ENCODE results near the gene CCR7.

The CCR7 gene

GRCh38 chr17:40511667-40512220, 53.5 kb downstream of the CCR7 start:
- TF ChIP-seq, protein P1, sequence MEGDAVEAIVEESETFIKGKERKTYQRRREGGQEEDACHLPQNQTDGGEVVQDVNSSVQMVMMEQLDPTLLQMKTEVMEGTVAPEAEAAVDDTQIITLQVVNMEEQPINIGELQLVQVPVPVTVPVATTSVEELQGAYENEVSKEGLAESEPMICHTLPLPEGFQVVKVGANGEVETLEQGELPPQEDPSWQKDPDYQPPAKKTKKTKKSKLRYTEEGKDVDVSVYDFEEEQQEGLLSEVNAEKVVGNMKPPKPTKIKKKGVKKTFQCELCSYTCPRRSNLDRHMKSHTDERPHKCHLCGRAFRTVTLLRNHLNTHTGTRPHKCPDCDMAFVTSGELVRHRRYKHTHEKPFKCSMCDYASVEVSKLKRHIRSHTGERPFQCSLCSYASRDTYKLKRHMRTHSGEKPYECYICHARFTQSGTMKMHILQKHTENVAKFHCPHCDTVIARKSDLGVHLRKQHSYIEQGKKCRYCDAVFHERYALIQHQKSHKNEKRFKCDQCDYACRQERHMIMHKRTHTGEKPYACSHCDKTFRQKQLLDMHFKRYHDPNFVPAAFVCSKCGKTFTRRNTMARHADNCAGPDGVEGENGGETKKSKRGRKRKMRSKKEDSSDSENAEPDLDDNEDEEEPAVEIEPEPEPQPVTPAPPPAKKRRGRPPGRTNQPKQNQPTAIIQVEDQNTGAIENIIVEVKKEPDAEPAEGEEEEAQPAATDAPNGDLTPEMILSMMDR (IDR thresholded peaks at IDR 0.05; ENCODE audit: control insufficient read depth, extremely low read depth, insufficient read depth), result no peak
- H3K4me3 ChIP-seq (ENCODE audit: low read depth, low read length), result no peak overlapping the region
- no peak for DNase-seq (ENCODE audit: low read depth)

DNA sequence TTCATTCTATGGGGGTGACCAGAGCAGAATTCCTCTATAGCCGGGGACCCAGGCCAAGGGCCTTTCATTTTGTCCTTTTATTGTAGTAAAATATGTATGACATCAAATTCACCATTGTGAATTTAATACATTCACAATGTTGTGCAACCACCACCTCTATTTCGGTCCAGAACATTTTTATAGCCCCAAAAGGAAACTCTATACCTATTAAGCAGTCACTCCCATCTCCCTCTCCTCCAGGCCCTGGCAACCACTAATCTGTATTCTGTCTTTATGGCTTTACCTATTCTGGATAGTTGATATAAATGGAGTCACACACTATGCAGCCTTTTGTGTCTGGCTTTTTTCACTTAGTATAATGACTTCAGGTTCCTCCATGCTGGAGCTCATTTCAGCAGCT, 54.1 kb downstream of the CCR7 start:
- TF ChIP-seq, protein P1 (IDR thresholded peaks at IDR 0.05; ENCODE audit: control insufficient read depth, extremely low read depth, insufficient read depth), result no peak
- H3K4me3 ChIP-seq (ENCODE audit: low read depth, low read length), result no peak overlapping the region
- no peak for DNase-seq (ENCODE audit: low read depth)

- TF ChIP-seq, protein P1 (IDR thresholded peaks at IDR 0.05; ENCODE audit: control insufficient read depth, extremely low read depth, insufficient read depth), result no peak
- no peak overlapping the region for H3K4me3 ChIP-seq (ENCODE audit: low read depth, low read length)
- peak; percentile 70 for DNase-seq (ENCODE audit: low read depth)
Observed at GRCh38 chr17:40510328-40510648, 55.0 kb downstream of the CCR7 start.

- TF ChIP-seq, protein P1 (IDR thresholded peaks at IDR 0.05; ENCODE audit: control insufficient read depth, extremely low read depth, insufficient read depth), result no peak
- H3K4me3 ChIP-seq (ENCODE audit: low read depth, low read length), result no peak overlapping the region
- no peak for DNase-seq (ENCODE audit: low read depth)
Observed at GRCh38 chr17:40509626-40510327, 55.5 kb downstream of the CCR7 start.

DNA sequence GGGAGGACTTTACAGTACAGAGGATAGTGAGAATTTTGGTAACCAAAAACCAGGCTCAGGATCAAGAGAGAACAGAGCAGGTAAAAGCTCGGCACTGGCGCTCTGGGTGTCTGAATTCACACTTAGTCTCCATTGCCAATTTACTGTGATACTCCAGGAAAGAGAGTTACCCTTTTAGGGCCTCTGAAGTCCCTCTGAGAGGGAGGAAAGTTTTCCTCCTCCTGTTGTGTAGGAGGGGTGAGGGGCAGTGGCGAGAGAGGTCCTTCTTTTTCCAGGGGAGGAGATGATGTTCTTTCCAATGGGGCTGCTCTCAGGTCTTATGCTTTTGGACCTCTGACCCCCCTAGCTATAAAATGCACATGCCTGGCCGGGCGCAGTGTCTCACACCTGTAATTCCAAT, 58.5 kb downstream of the CCR7 start:
- TF ChIP-seq, protein P1 (IDR thresholded peaks at IDR 0.05; ENCODE audit: control insufficient read depth, extremely low read depth, insufficient read depth), result no peak
- no peak for DNase-seq (ENCODE audit: low read depth)
- H3K4me3 ChIP-seq (ENCODE audit: low read depth, low read length), result no peak overlapping the region

Data from LNCaP clone FGC (cell line).